ENCODE results near the gene LSMEM2. TPM values are rescaled to one million over a fixed set of nuclear protein-coding genes. Genes with fewer than 3 reads are reported as not detected.
A peak's percentile ranks its signal among the peaks of the same experiment; 100 is the strongest.

LSMEM2 gene
- total and polyA plus RNA-seq, 9 of the 15 experiments (the other 6 are each of a cell fraction or from before 2014, with no cell fraction given) = not detected

DNA sequence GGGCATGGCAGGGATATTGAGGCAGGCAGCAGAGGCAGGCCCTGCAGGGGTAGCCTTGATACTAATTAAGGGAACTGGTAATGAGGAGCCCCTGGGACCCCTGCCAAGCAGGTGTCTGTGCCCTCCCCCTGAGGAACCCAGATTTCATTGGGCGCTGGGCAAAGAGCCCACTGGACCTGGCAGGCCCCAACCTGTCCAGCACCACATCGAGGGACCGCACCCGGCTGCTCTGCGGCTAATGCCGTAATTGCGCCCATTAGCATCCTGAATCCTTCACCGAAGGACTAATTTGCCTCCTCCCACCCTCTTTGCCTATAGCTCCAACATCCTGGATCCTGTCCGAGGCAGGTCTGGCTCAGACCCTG, 23.7 kb upstream of the LSMEM2 start:
- peaks cover 4% of the 10 kb centered on the region; the same call in 1 of the 2 replicates for H3K9me3 ChIP-seq (replicated peaks; ENCODE audit: control insufficient read depth, insufficient read depth, low read depth, low read length)
- 93% methylated on average over 6 of the region's 9 CpGs for WGBS (ENCODE audit: insufficient coverage, low coverage, missing lambda C conversion rate)
- DNase-seq (ENCODE audit: extremely low read depth in 1 of 4, low spot score in 3 of 4) (no peak), FAIRE-seq (no peak), ATAC-seq (no peak)
- TF ChIP-seq JUN (IDR thresholded peaks at IDR 0.05; ENCODE audit: borderline replicate concordance, low read depth, low read length) (no peak), JUN (CRISPR knock-in tag; IDR thresholded peaks at IDR 0.05; ENCODE audit: borderline replicate concordance) (no peak), CBFB (CRISPR knock-in tag; IDR thresholded peaks at IDR 0.05) (no peak)
- TF ChIP-seq, protein P1, sequence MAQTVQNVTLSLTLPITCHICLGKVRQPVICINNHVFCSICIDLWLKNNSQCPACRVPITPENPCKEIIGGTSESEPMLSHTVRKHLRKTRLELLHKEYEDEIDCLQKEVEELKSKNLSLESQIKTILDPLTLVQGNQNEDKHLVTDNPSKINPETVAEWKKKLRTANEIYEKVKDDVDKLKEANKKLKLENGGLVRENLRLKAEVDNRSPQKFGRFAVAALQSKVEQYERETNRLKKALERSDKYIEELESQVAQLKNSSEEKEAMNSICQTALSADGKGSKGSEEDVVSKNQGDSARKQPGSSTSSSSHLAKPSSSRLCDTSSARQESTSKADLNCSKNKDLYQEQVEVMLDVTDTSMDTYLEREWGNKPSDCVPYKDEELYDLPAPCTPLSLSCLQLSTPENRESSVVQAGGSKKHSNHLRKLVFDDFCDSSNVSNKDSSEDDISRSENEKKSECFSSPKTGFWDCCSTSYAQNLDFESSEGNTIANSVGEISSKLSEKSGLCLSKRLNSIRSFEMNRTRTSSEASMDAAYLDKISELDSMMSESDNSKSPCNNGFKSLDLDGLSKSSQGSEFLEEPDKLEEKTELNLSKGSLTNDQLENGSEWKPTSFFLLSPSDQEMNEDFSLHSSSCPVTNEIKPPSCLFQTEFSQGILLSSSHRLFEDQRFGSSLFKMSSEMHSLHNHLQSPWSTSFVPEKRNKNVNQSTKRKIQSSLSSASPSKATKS (CRISPR knock-in tag; IDR thresholded peaks at IDR 0.05) = no peak
- BruUV-seq (replicated peaks) = no TSS peak
- no peaks in the 10 kb centered on the region for H3K9me1 ChIP-seq (ENCODE audit: control insufficient read depth, insufficient read depth, low read length)
- no peak overlapping the region for H3K4me2 ChIP-seq (ENCODE audit: insufficient read depth, low read length)
- no peaks in the 10 kb centered on the region; the same call in 2 of the 3 replicates for H3K79me2 ChIP-seq (ENCODE audit: control insufficient read depth, insufficient read depth, low read length)
- peaks cover 30% of the 10 kb centered on the region; the same call in 2 of the 3 replicates for H3K36me3 ChIP-seq (ENCODE audit: control insufficient read depth, insufficient read depth, low read length)
- H3K27ac ChIP-seq (ENCODE audit: extremely low read depth, low read depth, low read length) = no peak overlapping the region
- ChIA-PET CTCF (ENCODE audit: low intra/inter-chr PET ratio) (no interaction called here), POLR2A (no interaction called here)
- no peak overlapping the region for H2AFZ ChIP-seq (ENCODE audit: low read depth, low read length)
- H3K4me1 ChIP-seq (replicated peaks in 1 of 2; ENCODE audit: control insufficient read depth in 2 of 2, insufficient read depth in 2 of 2, low read length in 2 of 2) = peaks cover 0 to 31% of the 10 kb centered on the region in 2 experiments; a peak in 2 of 5 replicates
- in situ Hi-C loops (cut with MboI) (no loop called here), intact Hi-C loops (cut with micrococcal nuclease) (no loop called here)
- H3K9ac ChIP-seq (ENCODE audit: insufficient read depth in 1 of 2, low read depth in 2 of 2, low read length in 2 of 2) = peak overlapping the region in 1 of 2 experiments; percentile 17; a peak in 1 of 4 replicates
- H4K20me1 ChIP-seq (replicated peaks; ENCODE audit: control insufficient read depth, insufficient read depth, low read length) = no peaks in the 10 kb centered on the region
- no peaks in the 10 kb centered on the region for H3K27me3 ChIP-seq (ENCODE audit: control insufficient read depth in 2 of 2, insufficient read depth in 2 of 2, low read length in 2 of 2)
- no peak overlapping the region for H3K4me3 ChIP-seq
